ENCODE measurements around the gene ZNF341.

ZNF341 gene

DNA sequence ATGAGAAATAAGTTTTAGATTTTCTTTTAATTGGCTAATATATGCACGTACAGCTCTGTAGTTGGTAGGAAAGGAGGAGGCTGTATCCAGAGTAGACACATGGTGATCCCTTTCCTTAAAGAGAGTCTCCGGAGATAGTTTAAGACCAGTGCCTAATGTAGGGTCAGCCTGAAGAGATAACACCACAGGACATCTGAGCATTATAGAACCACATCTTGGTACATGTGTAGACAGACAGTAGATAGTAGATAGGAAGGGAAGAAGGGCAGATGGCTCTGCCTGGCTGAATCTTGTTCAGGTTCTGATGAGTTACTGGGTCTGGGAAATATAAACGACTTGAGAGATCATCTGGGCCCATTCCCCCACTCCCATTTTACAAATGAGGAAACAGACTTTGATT lies 97.8 kb downstream of the ZNF341 start:
- H3K27ac ChIP-seq (ENCODE audit: extremely low read depth, low read depth, low read length): no peak overlapping the region
- ChIA-PET CTCF (interaction anchor here (0.6 kb wide), 1 partner anchor 33 kb away, joined by 3 read pairs; no protein-coding TSS in a partner anchor), POLR2A (no interaction called here)

DNA sequence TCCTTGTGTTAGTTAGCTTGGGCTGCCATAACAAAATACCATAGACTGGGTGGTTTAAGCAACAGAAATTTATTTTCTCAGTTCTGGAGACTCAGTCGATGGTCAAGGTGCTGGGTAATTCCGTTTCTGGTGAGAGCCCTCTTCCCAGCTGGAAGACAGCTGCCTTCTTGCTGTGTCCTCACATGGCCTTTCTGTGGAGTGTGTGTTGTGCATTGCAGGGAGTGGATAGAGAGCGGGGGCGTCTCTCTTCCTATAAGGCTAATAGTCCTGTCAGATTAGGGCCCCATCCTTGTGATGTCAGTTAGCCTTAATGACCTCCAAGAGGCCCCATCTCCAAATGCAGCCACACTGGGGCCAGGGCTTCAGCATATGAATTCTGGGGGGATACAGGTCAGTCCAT lies 98.6 kb downstream of the ZNF341 start:
- TF ChIP-seq ZIC2 (tag by site-specific recombination; IDR thresholded peaks at IDR 0.05) (0 out of 2 replicates have a peak, but pooled peaks have one; percentile 12), PRDM1 (tag by site-specific recombination; IDR thresholded peaks at IDR 0.05) (no peak)
- CTCF ChIA-PET: interaction anchor here (0.6 to 1.0 kb wide), 3 partner anchors 33 to 292 kb away, joined by 3 to 4 read pairs (median 4); no protein-coding TSS in a partner anchor

More for the DNA sequence above, 97.8 kb downstream of the ZNF341 start:
- peaks cover 26% of the 10 kb centered on the region for H3K4me1 ChIP-seq (ENCODE audit: control insufficient read depth, insufficient read depth, low read length)
- TF ChIP-seq KLF1 (tag by site-specific recombination; IDR thresholded peaks at IDR 0.05) (no peak), ZFHX2 (tag by site-specific recombination; conservative IDR thresholded peaks at IDR 0.05) (no peak)
- H3K36me3 ChIP-seq (ENCODE audit: control insufficient read depth in 2 of 2, insufficient read depth in 1 of 2, low read length in 2 of 2): no peaks in the 10 kb centered on the region; a peak in 1 of 3 replicates
- H3K4me3 ChIP-seq (ENCODE audit: low read depth, low read length): no peak overlapping the region
- H3K9me3 ChIP-seq (ENCODE audit: control insufficient read depth, insufficient read depth, low read depth, low read length): no peaks in the 10 kb centered on the region

DNA sequence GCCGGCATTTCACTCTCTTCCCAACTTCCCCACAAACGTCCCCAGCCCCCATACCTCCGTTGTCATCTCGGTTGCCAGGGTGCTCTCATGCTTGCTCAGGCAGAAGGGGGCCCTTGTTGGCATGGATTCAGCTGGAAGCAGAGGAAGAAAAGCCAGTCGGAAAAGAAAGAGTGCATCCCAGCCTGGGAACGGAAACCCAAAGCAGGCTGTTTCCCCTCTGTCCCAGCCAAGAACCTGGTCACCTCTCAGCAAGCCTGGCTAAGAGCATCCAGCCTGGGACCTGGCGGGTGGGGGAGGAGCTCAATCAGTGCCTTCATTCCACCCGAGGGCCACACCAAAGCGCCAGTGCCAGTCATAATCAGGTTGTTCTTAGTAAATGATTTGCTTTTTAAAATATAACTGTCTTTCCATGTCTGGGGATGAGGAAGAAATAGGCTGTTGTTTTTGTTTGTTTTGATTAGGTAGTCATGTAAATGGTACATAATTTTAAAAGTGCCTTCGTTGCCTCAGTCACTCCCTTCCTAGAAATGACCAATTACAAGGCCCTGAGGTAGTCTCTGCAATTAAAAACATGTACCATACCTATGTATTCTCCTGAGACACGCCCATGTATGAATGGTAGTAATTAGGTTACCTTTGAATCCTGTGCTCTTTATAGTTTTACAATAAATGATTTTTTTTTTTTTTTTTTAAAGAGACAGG lies 100.5 kb downstream of the ZNF341 start:
- TF ChIP-seq IKZF3 (tag by site-specific recombination; IDR thresholded peaks at IDR 0.05) (peak; percentile 51; the same call in 1 of the 2 replicates), ZNF324 (tag by site-specific recombination; IDR thresholded peaks at IDR 0.05) (no peak)
- CTCF ChIA-PET: interaction anchor here (0.7 kb wide), 1 partner anchor 259 kb away, joined by 3 read pairs; no protein-coding TSS in a partner anchor

More for the DNA sequence above, 98.6 kb downstream of the ZNF341 start:
- H3K9me3 ChIP-seq (ENCODE audit: control insufficient read depth, insufficient read depth, low read depth, low read length): no peaks in the 10 kb centered on the region
- H3K36me3 ChIP-seq (ENCODE audit: control insufficient read depth in 2 of 2, insufficient read depth in 1 of 2, low read length in 2 of 2): peaks cover 0 to 3% of the 10 kb centered on the region in 2 experiments; a peak in 2 of 3 replicates
- POLR2A ChIA-PET: interaction anchor here (0.9 kb wide), 1 partner anchor 39 kb away, joined by 3 read pairs; no protein-coding TSS in a partner anchor
- H3K27ac ChIP-seq (ENCODE audit: extremely low read depth, low read depth, low read length): no peak overlapping the region
- peaks cover 26% of the 10 kb centered on the region for H3K4me1 ChIP-seq (ENCODE audit: control insufficient read depth, insufficient read depth, low read length)
- H3K4me3 ChIP-seq (ENCODE audit: low read depth, low read length): no peak overlapping the region

DNA sequence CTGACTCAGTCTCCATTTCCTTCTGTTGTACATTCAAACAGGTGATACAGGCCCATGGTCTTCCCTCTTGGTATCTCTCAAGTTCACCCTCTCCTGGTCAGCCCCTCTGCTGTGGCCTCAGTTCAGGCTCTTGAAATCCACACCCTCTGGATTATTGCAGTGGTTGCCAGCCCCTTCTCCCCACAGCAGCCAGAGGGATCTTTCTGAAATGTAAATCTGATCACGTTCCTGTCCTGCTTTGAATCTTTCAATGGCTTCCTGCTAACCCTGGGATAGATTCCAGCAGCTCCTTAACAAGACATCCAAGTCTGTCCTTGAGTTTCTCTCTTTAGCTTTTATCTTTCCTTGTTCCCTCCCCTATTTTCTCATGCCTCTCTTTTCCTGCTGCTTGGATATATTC lies 101.5 kb downstream of the ZNF341 start:
- Histone ChIP-seq H3K36me3 (ENCODE audit: control insufficient read depth in 2 of 2, insufficient read depth in 1 of 2, low read length in 2 of 2) (peaks cover 0 to 3% of the 10 kb centered on the region in 2 experiments; a peak in 2 of 3 replicates), H3K9me3 (ENCODE audit: control insufficient read depth, insufficient read depth, low read depth, low read length) (no peaks in the 10 kb centered on the region), H3K27ac (ENCODE audit: extremely low read depth, low read depth, low read length) (no peak overlapping the region), H3K4me1 (ENCODE audit: control insufficient read depth, insufficient read depth, low read length) (peaks cover 18% of the 10 kb centered on the region), H3K4me3 (ENCODE audit: low read depth, low read length) (no peak overlapping the region)
- TF ChIP-seq ZNF341 (tag by site-specific recombination; IDR thresholded peaks at IDR 0.05; ENCODE audit: low read depth): peak; percentile 69
- TF ChIP-seq RBAK (tag by site-specific recombination; IDR thresholded peaks at IDR 0.05): no peak
- ChIA-PET CTCF (interaction anchor here (0.5 kb wide), 1 partner anchor 100 kb away, joined by 4 read pairs; no protein-coding TSS in a partner anchor), POLR2A (no interaction called here)

More for the DNA sequence above, 100.5 kb downstream of the ZNF341 start:
- Histone ChIP-seq H3K4me3 (ENCODE audit: low read depth, low read length) (no peak overlapping the region), H3K27ac (ENCODE audit: extremely low read depth, low read depth, low read length) (no peak overlapping the region; the same call in 1 of the 2 replicates), H3K4me1 (ENCODE audit: control insufficient read depth, insufficient read depth, low read length) (peaks cover 21% of the 10 kb centered on the region), H3K9me3 (ENCODE audit: control insufficient read depth, insufficient read depth, low read depth, low read length) (no peaks in the 10 kb centered on the region), H3K36me3 (ENCODE audit: control insufficient read depth in 2 of 2, insufficient read depth in 1 of 2, low read length in 2 of 2) (peaks cover 0 to 3% of the 10 kb centered on the region in 2 experiments; a peak in 2 of 3 replicates)
- POLR2A ChIA-PET: no interaction called here

DNA sequence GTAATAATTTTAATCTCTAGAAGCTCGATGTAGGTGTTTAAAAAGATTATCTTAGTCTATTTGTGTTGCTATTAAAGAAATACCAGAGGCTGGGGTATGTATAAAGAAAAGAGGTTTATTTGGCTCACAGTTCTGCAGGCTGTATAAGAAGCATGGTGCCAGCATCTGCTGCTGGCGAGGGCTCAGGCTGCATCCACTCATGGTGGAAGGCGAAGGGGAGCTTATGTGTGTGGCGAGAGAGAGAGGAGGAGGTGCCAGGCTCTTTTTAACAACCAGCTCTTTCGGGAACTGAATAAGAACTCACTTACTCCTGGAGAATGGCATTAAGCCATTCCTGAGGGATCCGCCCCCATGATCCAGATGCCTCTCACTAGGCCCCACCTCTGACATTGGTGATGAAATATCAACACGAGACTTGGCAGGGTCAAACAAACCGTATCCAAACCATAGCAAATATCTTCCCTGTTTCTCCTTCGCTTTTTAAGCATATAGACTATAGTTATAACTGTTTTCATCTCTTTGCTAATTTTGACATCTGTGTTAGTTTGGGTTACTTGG lies 103.9 kb downstream of the ZNF341 start:
- TF ChIP-seq RBAK (tag by site-specific recombination; IDR thresholded peaks at IDR 0.05) (no peak), ZFP3 (tag by site-specific recombination; IDR thresholded peaks at IDR 0.05; ENCODE audit: low read depth) (no peak), ZNF394 (tag by site-specific recombination; IDR thresholded peaks at IDR 0.05; ENCODE audit: borderline replicate concordance) (no peak), ZNF510 (tag by site-specific recombination; IDR thresholded peaks at IDR 0.05; ENCODE audit: insufficient replicate concordance) (no peak), ZIC2 (tag by site-specific recombination; IDR thresholded peaks at IDR 0.05) (no peak), ZNF433 (tag by site-specific recombination; IDR thresholded peaks at IDR 0.05; ENCODE audit: low read depth) (no peak), ZNF121 (tag by site-specific recombination; IDR thresholded peaks at IDR 0.05) (no peak), ZNF785 (tag by site-specific recombination; IDR thresholded peaks at IDR 0.05) (no peak), ZNF24 (tag by site-specific recombination; IDR thresholded peaks at IDR 0.05) (no peak)
- TF ChIP-seq, protein P1, sequence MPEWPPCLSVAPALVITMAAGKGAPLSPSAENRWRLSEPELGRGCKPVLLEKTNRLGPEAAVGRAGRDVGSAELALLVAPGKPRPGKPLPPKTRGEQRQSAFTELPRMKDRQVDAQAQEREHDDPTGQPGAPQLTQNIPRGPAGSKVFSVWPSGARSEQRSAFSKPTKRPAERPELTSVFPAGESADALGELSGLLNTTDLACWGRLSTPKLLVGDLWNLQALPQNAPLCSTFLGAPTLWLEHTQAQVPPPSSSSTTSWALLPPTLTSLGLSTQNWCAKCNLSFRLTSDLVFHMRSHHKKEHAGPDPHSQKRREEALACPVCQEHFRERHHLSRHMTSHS (tag by site-specific recombination; IDR thresholded peaks at IDR 0.05): no peak
- TF ChIP-seq, protein P2, sequence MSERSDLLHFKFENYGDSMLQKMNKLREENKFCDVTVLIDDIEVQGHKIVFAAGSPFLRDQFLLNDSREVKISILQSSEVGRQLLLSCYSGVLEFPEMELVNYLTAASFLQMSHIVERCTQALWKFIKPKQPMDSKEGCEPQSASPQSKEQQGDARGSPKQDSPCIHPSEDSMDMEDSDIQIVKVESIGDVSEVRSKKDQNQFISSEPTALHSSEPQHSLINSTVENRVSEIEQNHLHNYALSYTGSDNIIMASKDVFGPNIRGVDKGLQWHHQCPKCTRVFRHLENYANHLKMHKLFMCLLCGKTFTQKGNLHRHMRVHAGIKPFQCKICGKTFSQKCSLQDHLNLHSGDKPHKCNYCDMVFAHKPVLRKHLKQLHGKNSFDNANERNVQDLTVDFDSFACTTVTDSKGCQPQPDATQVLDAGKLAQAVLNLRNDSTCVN (tag by site-specific recombination; optimal IDR thresholded peaks at IDR 0.05): no peak
- Histone ChIP-seq H3K9me3 (ENCODE audit: control insufficient read depth, insufficient read depth, low read depth, low read length) (no peaks in the 10 kb centered on the region), H3K4me3 (ENCODE audit: low read depth, low read length) (no peak overlapping the region), H3K36me3 (ENCODE audit: control insufficient read depth in 2 of 2, insufficient read depth in 1 of 2, low read length in 2 of 2) (peaks cover 0 to 3% of the 10 kb centered on the region in 2 experiments; a peak in 2 of 3 replicates), H3K27ac (ENCODE audit: extremely low read depth, low read depth, low read length) (no peak overlapping the region), H3K4me1 (ENCODE audit: control insufficient read depth, insufficient read depth, low read length) (peaks cover 12% of the 10 kb centered on the region)
- ChIA-PET POLR2A (interaction anchor here (0.5 kb wide), 1 partner anchor 1386 kb away, joined by 4 read pairs; no protein-coding TSS in a partner anchor), CTCF (interaction anchor here (0.6 kb wide), 1 partner anchor 470 kb away, joined by 3 read pairs; no protein-coding TSS in a partner anchor)

Measured in HEK293 (cell line).